H1 (cell line): Measurements from ENCODE around the gene PRRX1. TPM values are rescaled to one million over a fixed set of nuclear protein-coding genes. Genes with fewer than 3 reads are reported as not detected.

Experiments used
- CTCF ChIA-PET: fragments of 300-600 bp; sonication (Branson Sonifier 250); formaldehyde crosslinking; loops from one replicate; lab custom pipeline; 2021; ENCODE audit not compliant: partially characterized antibody; lab: Charles Lee
- POLR2A ChIA-PET: fragments of 300-600 bp; sonication (Branson Sonifier 250); formaldehyde crosslinking; loops from one replicate; lab custom pipeline; 2021; ENCODE audit warnings: inconsistent platforms; ENCODE audit not compliant: partially characterized antibody; lab: Charles Lee
- DNase-seq, 2 experiments: peaks; one replicate each; pipeline versions ENCODE4 v3.0.0 to v3.0.0-alpha.2; 2010 to 2022; ENCODE audit warnings: low spot score in 2 of 2, low read depth in 1 of 2, mixed read lengths in 1 of 2
- FAIRE-seq: peaks from 2 replicates; lab custom pipeline; 2011; peaks lifted over from hg19 to GRCh38; lab: Jason Lieb, UNC
- H2AFZ ChIP-seq: 2 replicates; pipeline ENCODE4 v1.8.1; 2012; ENCODE audit warnings: low read length, inconsistent platforms
- H2AK5ac ChIP-seq: 2 replicates; pipeline ENCODE4 v1.6.1; 2013; ENCODE audit warnings: low read depth, low read length
- H2BK120ac ChIP-seq: replicated peaks from 2 replicates; pipeline ENCODE3; 2013; ENCODE audit warnings: low read depth, low read length, inconsistent platforms
- H2BK12ac ChIP-seq: 2 replicates; pipeline ENCODE4 v1.6.1; 2013; ENCODE audit warnings: low read depth, low read length
- H2BK15ac ChIP-seq: 2 replicates; pipeline ENCODE4 v1.6.1; 2013; ENCODE audit warnings: low read length
- H2BK20ac ChIP-seq: 2 replicates; pipeline ENCODE4 v1.6.1; 2013; ENCODE audit warnings: low read length
- H2BK5ac ChIP-seq: 2 replicates; pipeline ENCODE4 v1.6.1; 2013; ENCODE audit warnings: low read depth, low read length
- H3K14ac ChIP-seq: 2 replicates; pipeline ENCODE4 v1.6.1; 2013; ENCODE audit warnings: inconsistent platforms; ENCODE audit not compliant: insufficient read length
- H3K18ac ChIP-seq: 2 replicates; pipeline ENCODE4 v1.6.1; 2013; ENCODE audit warnings: low read length; ENCODE audit errors: extremely low read depth
- H3K23ac ChIP-seq: 2 replicates; pipeline ENCODE4 v1.6.1; 2013; ENCODE audit warnings: inconsistent platforms; ENCODE audit not compliant: insufficient read length
- H3K23me2 ChIP-seq: 2 replicates; pipeline ENCODE4 v1.6.1; 2013; ENCODE audit warnings: low read depth, low read length
- H3K27ac ChIP-seq: 2 replicates; pipeline ENCODE4 v1.6.1; 2011; ENCODE audit warnings: low read depth, low read length, inconsistent platforms
- H3K27me3 ChIP-seq, 4 experiments: replicated peaks in 1 of 4; 1 replicate in 1 of 4; 2 replicates in 3 of 4; pipeline versions ENCODE4 v1.6.1 to v1.8.1; 2011 to 2013; ENCODE audit warnings: low read length in 3 of 4, mild to moderate bottlenecking in 3 of 4, inconsistent platforms in 2 of 4, mixed read lengths in 2 of 4, moderate library complexity in 1 of 4; ENCODE audit not compliant: control insufficient read depth in 3 of 4, insufficient read depth in 3 of 4; ENCODE audit errors: extremely low read depth in 1 of 4
- H3K36me3 ChIP-seq, 4 experiments: 2 replicates each; pipeline versions ENCODE4 v1.6.1 to v1.8.1; 2011 to 2013; ENCODE audit warnings: mild to moderate bottlenecking in 4 of 4, low read length in 3 of 4, moderate library complexity in 2 of 4, control low read depth in 1 of 4, inconsistent platforms in 1 of 4; ENCODE audit not compliant: insufficient read depth in 4 of 4, control insufficient read depth in 2 of 4
- H3K4ac ChIP-seq: replicated peaks from 2 replicates; pipeline ENCODE3; 2013; ENCODE audit warnings: low read length, low read depth, mixed read lengths, inconsistent platforms; ENCODE audit not compliant: insufficient read length
- H3K4me1 ChIP-seq, 4 experiments: replicated peaks in 1 of 4; 1 replicate in 1 of 4; 2 replicates in 3 of 4; pipeline versions ENCODE4 v1.6.1 to v1.8.1; 2011 to 2013; ENCODE audit warnings: low read length in 3 of 4, inconsistent platforms in 2 of 4, mixed read lengths in 1 of 4; ENCODE audit not compliant: insufficient read depth in 4 of 4, control insufficient read depth in 3 of 4
- H3K4me2 ChIP-seq, 2 experiments: 2 replicates each; pipeline versions ENCODE4 v1.6.1 to v1.8.1; 2011 to 2013; ENCODE audit warnings: low read depth in 2 of 2, low read length in 2 of 2, control low read depth in 1 of 2, inconsistent platforms in 1 of 2, mild to moderate bottlenecking in 1 of 2; ENCODE audit not compliant: insufficient read depth in 1 of 2
- H3K4me3 ChIP-seq, 4 experiments: fragments of 200-600, 300-600 bp in 1 of 4; sonication (generic), shearing (Covaris generic), sonication (Bioruptor Twin) in 1 of 4; 2 replicates each; pipeline versions ENCODE4 v1.5.1 to v1.8.1; 2011 to 2016; ENCODE audit warnings: low read length in 4 of 4, low read depth in 3 of 4, control low read depth in 2 of 4, inconsistent platforms in 2 of 4, mild to moderate bottlenecking in 2 of 4, mixed read lengths in 1 of 4, moderate library complexity in 1 of 4; ENCODE audit not compliant: insufficient read depth in 2 of 4; ENCODE audit errors: extremely low read depth in 1 of 4
- H3K56ac ChIP-seq: replicated peaks from 2 replicates; pipeline ENCODE3; 2013; ENCODE audit warnings: low read depth, mild to moderate bottlenecking, mixed read lengths, low read length, inconsistent platforms; ENCODE audit not compliant: insufficient read length
- H3K79me1 ChIP-seq: 2 replicates; pipeline ENCODE4 v1.6.1; 2013; ENCODE audit warnings: low read depth, low read length, control low read depth
- H3K79me2 ChIP-seq, 2 experiments: 2 replicates each; pipeline versions ENCODE4 v1.6.1 to v1.8.1; 2012 to 2013; ENCODE audit warnings: low read length in 2 of 2, mild to moderate bottlenecking in 2 of 2, inconsistent platforms in 1 of 2; ENCODE audit not compliant: insufficient read depth in 2 of 2, control insufficient read depth in 1 of 2
- H3K9ac ChIP-seq, 4 experiments: replicated peaks in 1 of 4; 1 replicate in 1 of 4; 2 replicates in 3 of 4; pipeline versions ENCODE4 v1.6.1 to v1.8.1; 2011 to 2013; ENCODE audit warnings: low read depth in 3 of 4, low read length in 3 of 4, control low read depth in 2 of 4, mild to moderate bottlenecking in 2 of 4, moderate library complexity in 2 of 4, inconsistent platforms in 1 of 4; ENCODE audit errors: extremely low read depth in 1 of 4
- H3K9me3 ChIP-seq, 2 experiments: 2 replicates each; pipeline versions ENCODE4 v1.6.1 to v1.8.1; 2012 to 2013; ENCODE audit warnings: mild to moderate bottlenecking in 2 of 2, moderate library complexity in 2 of 2, control low read depth in 1 of 2, inconsistent platforms in 1 of 2, low read depth in 1 of 2, low read length in 1 of 2, mixed read lengths in 1 of 2; ENCODE audit not compliant: insufficient read depth in 2 of 2
- H4K20me1 ChIP-seq, 2 experiments: replicated peaks in 1 of 2; 2 replicates each; pipeline versions ENCODE3 to v1.8.1; 2011 to 2013; ENCODE audit warnings: inconsistent platforms in 2 of 2, low read length in 2 of 2, mild to moderate bottlenecking in 1 of 2; ENCODE audit not compliant: insufficient read depth in 2 of 2, control insufficient read depth in 1 of 2
- H4K5ac ChIP-seq: 2 replicates; pipeline ENCODE4 v1.6.1; 2013; ENCODE audit warnings: low read length, low read depth, mixed read lengths, inconsistent platforms; ENCODE audit not compliant: insufficient read length
- H4K8ac ChIP-seq: 2 replicates; pipeline ENCODE4 v1.8.0; 2013; ENCODE audit warnings: mild to moderate bottlenecking, moderate library complexity, low read length, inconsistent platforms; ENCODE audit not compliant: insufficient read depth; ENCODE audit errors: extremely low read depth
- H4K91ac ChIP-seq: replicated peaks from 2 replicates; pipeline ENCODE3; 2013; ENCODE audit warnings: low read length, mixed read lengths, inconsistent platforms; ENCODE audit not compliant: insufficient read length
- ATF2 ChIP-seq: IDR thresholded peaks from 2 replicates; pipeline ENCODE4 v1.6.1; 2012; ENCODE audit warnings: low read length, inconsistent platforms
- HDAC2 ChIP-seq, 2 experiments: fragments of 300-600 bp in 1 of 2; sonication (generic) in 1 of 2; IDR thresholded peaks; 2 replicates each; pipeline ENCODE4 v1.6.1; 2011 to 2012; ENCODE audit warnings: low read depth in 2 of 2, low read length in 2 of 2, mild to moderate bottlenecking in 2 of 2, moderate library complexity in 2 of 2, borderline replicate concordance in 1 of 2, inconsistent platforms in 1 of 2
- PHF8 ChIP-seq: fragments of 200-600 bp; sonication (generic); conservative IDR thresholded peaks from 2 replicates; pipeline ENCODE4 v1.7.1; 2012; ENCODE audit warnings: low read depth, mild to moderate bottlenecking, inconsistent platforms, low read length, moderate library complexity
- RNF2 ChIP-seq: fragments of 200-900, 300-1000 bp; sonication (generic); IDR thresholded peaks from 2 replicates; pipeline ENCODE4 v1.7.1; 2016; ENCODE audit warnings: borderline replicate concordance, low read depth, mild to moderate bottlenecking, antibody characterized with exemption, low read length; ENCODE audit not compliant: poor library complexity, severe bottlenecking; ENCODE audit errors: missing control alignments
- SIX5 ChIP-seq: IDR thresholded peaks from 2 replicates; pipeline ENCODE4 v1.6.1; 2011; ENCODE audit warnings: mild to moderate bottlenecking, low read depth, low read length
- SP1 ChIP-seq: IDR thresholded peaks from 2 replicates; pipeline ENCODE4 v1.6.1; 2011; ENCODE audit warnings: low read depth, low read length
- WGBS, 2 experiments: shearing (Covaris generic) in 1 of 2; methylation state at CpG; one replicate each; pipeline versions ENCODE4 v1.1.6 to v1.1.7; 2013 to 2015; ENCODE audit warnings: low lambda C conversion rate in 2 of 2, mixed read lengths in 2 of 2, inconsistent platforms in 1 of 2, low coverage in 1 of 2, missing lambda C conversion rate in 1 of 2; ENCODE audit not compliant: insufficient replicate concordance in 2 of 2, insufficient coverage in 1 of 2, insufficient read length in 1 of 2; ENCODE audit errors: extremely low coverage in 1 of 2, missing lambda C conversion rate in 1 of 2; 5-methylcytosine and 5-hydroxymethylcytosine counted together
- polyA plus RNA-seq, 7 experiments: library from polyadenylated mRNA; depleted of rRNA in 3 of 7; stranded (reverse) in 5 of 7; unstranded in 2 of 7; fragments of >200 nt in 5 of 7; fragments of 200-250 nt in 2 of 7; gene quantifications; 1 replicate in 5 of 7; 2 replicates in 1 of 7; 4 replicates in 1 of 7; pipeline versions ENCODE4 v1.2.1 to v1.2.3, GENCODE V29; 2011 to 2013; ENCODE audit warnings: missing spikeins in 2 of 7, mixed read lengths in 2 of 7
- total RNA-seq: library from RNA; stranded (reverse); fragmentation: NEBNext Ultra II Directional; extraction: Animal tissue kit (Norgen Biotek cat#: 25700); gene quantifications from 2 replicates; pipeline ENCODE4 v1.2.1, GENCODE V29; 2021
- TF ChIP-seq, protein P1 (sequence below): IDR thresholded peaks from 2 replicates; pipeline ENCODE4 v1.6.1; 2011; ENCODE audit warnings: low read length, improper control_type of control experiment

Gene PRRX1
- total and polyA plus RNA-seq, 2 of the 8 experiments (the other 6 are each of a cell fraction or from before 2014, with no cell fraction given), result not detected

GRCh38 chr1:170669586-170670530, 5.9 kb downstream of the PRRX1 start:
- POLR2A ChIA-PET, result interaction anchor here (2.1 kb wide), 1 partner anchor 9 kb away, joined by 9 read pairs; no protein-coding TSS in a partner anchor
- H2BK5ac ChIP-seq, result no peak overlapping the region
- 19% methylated on average over 22 of the region's 22 CpGs; no CpG with 5 or more reads in 1 of the 2 experiments for WGBS, 2 experiments
- TF ChIP-seq SIX5, result no peak
- TF ChIP-seq, protein P1, sequence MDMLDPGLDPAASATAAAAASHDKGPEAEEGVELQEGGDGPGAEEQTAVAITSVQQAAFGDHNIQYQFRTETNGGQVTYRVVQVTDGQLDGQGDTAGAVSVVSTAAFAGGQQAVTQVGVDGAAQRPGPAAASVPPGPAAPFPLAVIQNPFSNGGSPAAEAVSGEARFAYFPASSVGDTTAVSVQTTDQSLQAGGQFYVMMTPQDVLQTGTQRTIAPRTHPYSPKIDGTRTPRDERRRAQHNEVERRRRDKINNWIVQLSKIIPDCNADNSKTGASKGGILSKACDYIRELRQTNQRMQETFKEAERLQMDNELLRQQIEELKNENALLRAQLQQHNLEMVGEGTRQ, result no peak
- no peak for TF ChIP-seq HDAC2 (IDR thresholded peaks at IDR 0.05; ENCODE audit: borderline replicate concordance in 1 of 2, low read depth in 2 of 2, low read length in 2 of 2)
- no peak for TF ChIP-seq PHF8
- no peak for TF ChIP-seq ATF2
- TF ChIP-seq RNF2, result peak; percentile 86
- TF ChIP-seq SP1, result no peak

More at GRCh38 chr1:170669586-170670530, 5.9 kb downstream of the PRRX1 start:
- no peak overlapping the region for H3K14ac ChIP-seq
- no peak overlapping the region for H4K5ac ChIP-seq
- H2BK120ac ChIP-seq, result no peak overlapping the region
- peaks cover 2 to 22% (median 10%) of the 10 kb centered on the region in 4 experiments; a peak in 6 of 7 replicates for H3K4me1 ChIP-seq
- no peak overlapping the region for H3K27ac ChIP-seq
- H3K27me3 ChIP-seq, result peaks cover 61 to 69% (median 68%) of the 10 kb centered on the region in 4 experiments
- no peak overlapping the region for H2BK12ac ChIP-seq
- H3K18ac ChIP-seq, result no peak overlapping the region
- no peak overlapping the region for H3K9ac ChIP-seq
- no peak overlapping the region for H2AK5ac ChIP-seq
- H3K4me2 ChIP-seq, result peak overlapping the region; percentile 34 to 57; a peak in 3 of 4 replicates
- no peaks in the 10 kb centered on the region for H3K9me3 ChIP-seq
- no peak overlapping the region for H4K91ac ChIP-seq
- no peak overlapping the region for H2BK15ac ChIP-seq
- peaks cover 4 to 14% of the 10 kb centered on the region in 2 experiments for H4K20me1 ChIP-seq
- FAIRE-seq (no peak), DNase-seq (no peak)
- H3K23me2 ChIP-seq, result peaks cover 3% of the 10 kb centered on the region; the same call in 1 of the 2 replicates
- no peak overlapping the region for H4K8ac ChIP-seq
- H3K4ac ChIP-seq, result no peak overlapping the region
- H3K79me2 ChIP-seq, result no peaks in the 10 kb centered on the region
- CTCF ChIA-PET, result interaction anchor here (0.8 to 3.6 kb wide), 9 partner anchors 8 to 1890 kb away, joined by 3 to 13 read pairs (median 4); no protein-coding TSS in a partner anchor
- no peaks in the 10 kb centered on the region for H3K79me1 ChIP-seq
- no peak overlapping the region for H3K56ac ChIP-seq
- no peaks in the 10 kb centered on the region for H3K36me3 ChIP-seq
- no peak overlapping the region for H2BK20ac ChIP-seq
- no peak overlapping the region for H2AFZ ChIP-seq
- no peak overlapping the region for H3K23ac ChIP-seq
- peak overlapping the region in 1 of 4 experiments; percentile 43; a peak in 1 of 8 replicates for H3K4me3 ChIP-seq
